CD14-positive monocyte (primary cell): ENCODE data around the gene RNF126. TPM values are rescaled to one million over a fixed set of nuclear protein-coding genes. Genes with fewer than 3 reads are reported as not detected.

ENCODE experiments used
- DNase-seq, 3 donors: peaks; one replicate each; pipeline ENCODE4 v3.0.0-alpha.2; 2011 to 2022
- H2AFZ ChIP-seq: 2 replicates; pipeline ENCODE4 v1.6.0; 2012; ENCODE audit warnings: mild to moderate bottlenecking, low read depth, low read length, inconsistent platforms; ENCODE audit not compliant: insufficient read depth, poor library complexity, severe bottlenecking
- H3K27ac ChIP-seq, 2 donors: 1 replicate in 1 of 2; 2 replicates in 1 of 2; pipeline ENCODE4 v1.5.1; 2012 to 2013; ENCODE audit warnings: low read length in 2 of 2, control low read depth in 1 of 2, inconsistent platforms in 1 of 2, low read depth in 1 of 2, mild to moderate bottlenecking in 1 of 2
- H3K27me3 ChIP-seq, 2 donors: one replicate each; pipeline versions ENCODE4 v1.6.0 to v1.6.1; 2011 to 2013; ENCODE audit warnings: low read length in 2 of 2; ENCODE audit not compliant: control insufficient read depth in 2 of 2, insufficient read depth in 2 of 2
- H3K36me3 ChIP-seq, 2 donors: replicated peaks in 1 of 2; 1 replicate in 1 of 2; 2 replicates in 1 of 2; pipeline versions ENCODE4 v1.5.1 to v1.6.1; 2012 to 2013; ENCODE audit warnings: low read length in 2 of 2, control low read depth in 1 of 2, inconsistent platforms in 1 of 2, mild to moderate bottlenecking in 1 of 2; ENCODE audit not compliant: insufficient read depth in 2 of 2, control insufficient read depth in 1 of 2
- H3K4me1 ChIP-seq, 2 donors: 1 replicate in 1 of 2; 2 replicates in 1 of 2; pipeline versions ENCODE4 v1.5.1 to v1.6.1; 2012 to 2013; ENCODE audit warnings: low read length in 2 of 2, control low read depth in 1 of 2, inconsistent platforms in 1 of 2, mild to moderate bottlenecking in 1 of 2, moderate library complexity in 1 of 2; ENCODE audit not compliant: insufficient read depth in 2 of 2, control insufficient read depth in 1 of 2
- H3K4me2 ChIP-seq: replicated peaks from 2 replicates; pipeline ENCODE3; 2012; ENCODE audit warnings: low read length, moderate library complexity, mild to moderate bottlenecking; ENCODE audit not compliant: poor library complexity, severe bottlenecking; ENCODE audit errors: extremely low read depth
- H3K4me3 ChIP-seq, 3 experiments: fragments of 200-600 bp in 1 of 3; sonication (generic) in 1 of 3; replicated peaks in 1 of 3; 1 replicate in 2 of 3; 2 replicates in 1 of 3; pipeline ENCODE4 v1.5.1; 2011 to 2013; ENCODE audit warnings: low read length in 3 of 3, mild to moderate bottlenecking in 3 of 3, control low read depth in 2 of 3, low read depth in 2 of 3, inconsistent platforms in 1 of 3, moderate library complexity in 1 of 3
- H3K79me2 ChIP-seq: 2 replicates; pipeline ENCODE4 v1.6.0; 2012; ENCODE audit warnings: mild to moderate bottlenecking, control low read depth, inconsistent platforms, low read length, moderate library complexity; ENCODE audit not compliant: insufficient read depth
- H3K9ac ChIP-seq: 2 replicates; pipeline ENCODE4 v1.6.0; 2017; ENCODE audit warnings: low read length, mild to moderate bottlenecking; ENCODE audit not compliant: insufficient read depth, poor library complexity, severe bottlenecking
- H3K9me3 ChIP-seq, 2 donors: replicated peaks in 1 of 2; 1 replicate in 1 of 2; 2 replicates in 1 of 2; pipeline versions ENCODE4 v1.5.1 to v1.6.1; 2012 to 2013; ENCODE audit warnings: low read length in 2 of 2, control low read depth in 1 of 2; ENCODE audit not compliant: control insufficient read depth in 1 of 2, insufficient read depth in 1 of 2
- H4K20me1 ChIP-seq: 2 replicates; pipeline ENCODE4 v1.6.0; 2012; ENCODE audit warnings: mild to moderate bottlenecking, low read length, control low read depth, moderate library complexity; ENCODE audit not compliant: insufficient read depth
- H3K27ac Mint-ChIP-seq, 7 donors: one replicate each; pipeline ENCODE4 v1.8.0; 2020; ENCODE audit warnings: mild to moderate bottlenecking in 7 of 7, mixed read lengths in 7 of 7, moderate library complexity in 6 of 7, inconsistent platforms in 2 of 7
- H3K27me3 Mint-ChIP-seq, 3 donors: one replicate each; pipeline ENCODE4 v1.8.0; 2021 to 2022; ENCODE audit warnings: low read depth in 3 of 3, mild to moderate bottlenecking in 3 of 3, mixed read lengths in 3 of 3, moderate library complexity in 3 of 3, inconsistent platforms in 1 of 3
- H3K36me3 Mint-ChIP-seq, 2 donors: one replicate each; pipeline ENCODE4 v1.8.0; 2020; ENCODE audit warnings: mixed read lengths in 2 of 2, inconsistent platforms in 1 of 2, mild to moderate bottlenecking in 1 of 2
- H3K4me1 Mint-ChIP-seq: one replicate; pipeline ENCODE4 v1.8.0; 2020; ENCODE audit warnings: mild to moderate bottlenecking, mixed read lengths
- H3K4me3 Mint-ChIP-seq, 2 donors: one replicate each; pipeline ENCODE4 v1.8.0; 2020; ENCODE audit warnings: mild to moderate bottlenecking in 2 of 2, mixed read lengths in 2 of 2, moderate library complexity in 1 of 2
- H3K9me3 Mint-ChIP-seq, 7 donors: one replicate each; pipeline ENCODE4 v1.8.0; 2020 to 2022; ENCODE audit warnings: mixed read lengths in 7 of 7, mild to moderate bottlenecking in 6 of 7, moderate library complexity in 6 of 7, inconsistent platforms in 2 of 7
- WGBS: methylation state at CpG from one replicate; pipeline ENCODE4 v1.1.5; 2013; ENCODE audit warnings: missing lambda C conversion rate; ENCODE audit not compliant: insufficient coverage; 5-methylcytosine and 5-hydroxymethylcytosine counted together
- intact Hi-C, 2 donors: fragments of 100-400 bp; cut with micrococcal nuclease; formaldehyde crosslinking; loops; one replicate each; pipeline versions ENCODE4 v1.15.0 to v1.15.1; 2023
- polyA plus RNA-seq, 3 donors: library from polyadenylated mRNA; depleted of rRNA in 1 of 3; unstranded in 2 of 3; stranded (reverse) in 1 of 3; fragments of 300-500 nt in 2 of 3; fragments of >200 nt in 1 of 3; fragmentation: Illumina TruSeq in 2 of 3; gene quantifications; 1 replicate in 2 of 3; 2 replicates in 1 of 3; pipeline ENCODE4 v1.2.3, GENCODE V29; 2012 to 2021
- TF ChIP-seq, protein P1 (sequence below): fragments of 200-600 bp; IDR thresholded peaks from one replicate; pipeline ENCODE4 v1.8.0; 2022; ENCODE audit warnings: antibody characterized with exemption, mild to moderate bottlenecking

The RNF126 gene
- polyA plus RNA-seq, 3 donors: 29.1 to 51.6 (median 31.6) TPM

DNA sequence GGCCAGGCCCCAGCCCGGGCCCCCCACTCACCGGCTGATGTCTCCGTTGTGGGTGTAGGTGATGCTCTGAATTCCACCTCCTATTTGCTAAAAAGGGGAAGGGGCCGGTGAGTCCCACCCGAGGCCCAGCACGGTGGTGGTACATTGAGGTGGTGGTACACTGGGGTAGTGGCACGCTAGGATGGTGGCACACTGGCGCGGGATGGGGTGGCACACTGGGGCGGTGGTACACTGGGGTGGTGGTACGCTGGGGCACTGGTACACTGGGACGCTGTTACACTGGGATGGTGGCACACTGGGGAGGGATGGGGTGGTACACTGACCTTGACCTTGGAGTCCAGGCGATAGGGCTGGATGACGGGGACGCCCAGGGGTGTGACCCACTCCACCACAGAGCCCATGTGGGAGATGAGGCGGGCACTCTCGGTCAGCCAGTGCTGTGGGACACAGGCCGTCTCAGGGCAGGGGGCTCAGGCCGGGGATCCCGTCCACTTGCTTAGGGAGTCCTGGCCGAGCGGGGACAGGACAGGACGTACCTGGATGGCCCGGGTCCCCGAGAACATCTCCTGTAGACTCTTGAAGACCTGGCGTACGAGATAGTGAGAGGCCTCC is 44.2 kb downstream of the RNF126 start:
- Histone ChIP-seq H3K36me3 (peaks cover 41 to 50% of the 10 kb centered on the region in 2 donors), H3K79me2 (no peaks in the 10 kb centered on the region)
- intact Hi-C loops: no loop called here

DNA sequence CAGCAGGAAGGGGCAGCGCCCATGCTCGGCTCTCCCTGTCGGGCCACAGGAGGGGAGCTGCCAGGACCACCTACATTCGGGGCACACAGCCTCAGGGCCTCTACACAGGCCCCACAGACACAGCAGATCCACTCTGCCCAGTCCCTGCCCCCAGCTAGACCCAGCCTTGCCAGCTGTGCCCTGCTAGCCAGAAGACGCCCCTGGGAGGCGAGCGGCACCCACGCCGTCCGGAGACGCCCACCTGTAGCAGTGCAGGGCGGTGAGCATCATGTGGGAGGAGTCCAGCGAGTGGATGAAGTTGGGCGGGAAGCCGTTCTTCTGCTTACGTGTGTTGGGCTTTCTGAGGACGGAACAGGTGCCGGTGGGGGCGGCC is 44.8 kb downstream of the RNF126 start:
- Mint-ChIP-seq H3K4me3 (no peak overlapping the region), H3K4me1 (peaks cover 4% of the 10 kb centered on the region), H3K27ac (no peak overlapping the region), H3K36me3 (peaks cover 30 to 39% of the 10 kb centered on the region in 2 donors), H3K27me3 (peaks cover 14 to 26% (median 16%) of the 10 kb centered on the region in 3 donors), H3K9me3 (peaks cover 0 to 19% (median under 1%) of the 10 kb centered on the region in 7 donors)
- 92% methylated on average over 10 of the region's 19 CpGs for WGBS
- Histone ChIP-seq H4K20me1 (no peaks in the 10 kb centered on the region), H3K27me3 (peaks cover 0 to 17% of the 10 kb centered on the region in 2 donors), H3K36me3 (peaks cover 36 to 44% of the 10 kb centered on the region in 2 donors), H3K9me3 (no peaks in the 10 kb centered on the region), H2AFZ (no peak overlapping the region), H3K9ac (no peak overlapping the region), H3K79me2 (no peaks in the 10 kb centered on the region), H3K4me1 (peaks cover 0 to 4% of the 10 kb centered on the region in 2 donors), H3K27ac (no peak overlapping the region), H3K4me3 (no peak overlapping the region), H3K4me2 (no peak overlapping the region)
- intact Hi-C loops: no loop called here
- no peak for DNase-seq
- TF ChIP-seq, protein P1, sequence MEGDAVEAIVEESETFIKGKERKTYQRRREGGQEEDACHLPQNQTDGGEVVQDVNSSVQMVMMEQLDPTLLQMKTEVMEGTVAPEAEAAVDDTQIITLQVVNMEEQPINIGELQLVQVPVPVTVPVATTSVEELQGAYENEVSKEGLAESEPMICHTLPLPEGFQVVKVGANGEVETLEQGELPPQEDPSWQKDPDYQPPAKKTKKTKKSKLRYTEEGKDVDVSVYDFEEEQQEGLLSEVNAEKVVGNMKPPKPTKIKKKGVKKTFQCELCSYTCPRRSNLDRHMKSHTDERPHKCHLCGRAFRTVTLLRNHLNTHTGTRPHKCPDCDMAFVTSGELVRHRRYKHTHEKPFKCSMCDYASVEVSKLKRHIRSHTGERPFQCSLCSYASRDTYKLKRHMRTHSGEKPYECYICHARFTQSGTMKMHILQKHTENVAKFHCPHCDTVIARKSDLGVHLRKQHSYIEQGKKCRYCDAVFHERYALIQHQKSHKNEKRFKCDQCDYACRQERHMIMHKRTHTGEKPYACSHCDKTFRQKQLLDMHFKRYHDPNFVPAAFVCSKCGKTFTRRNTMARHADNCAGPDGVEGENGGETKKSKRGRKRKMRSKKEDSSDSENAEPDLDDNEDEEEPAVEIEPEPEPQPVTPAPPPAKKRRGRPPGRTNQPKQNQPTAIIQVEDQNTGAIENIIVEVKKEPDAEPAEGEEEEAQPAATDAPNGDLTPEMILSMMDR: no peak

More for the DNA sequence above, 44.2 kb downstream of the RNF126 start:
- Mint-ChIP-seq H3K27ac (no peak overlapping the region), H3K4me1 (peaks cover 4% of the 10 kb centered on the region), H3K36me3 (peaks cover 36 to 45% of the 10 kb centered on the region in 2 donors), H3K27me3 (peaks cover 13 to 25% (median 16%) of the 10 kb centered on the region in 3 donors), H3K9me3 (peaks cover 0 to 19% (median 0%) of the 10 kb centered on the region in 7 donors), H3K4me3 (no peak overlapping the region)
- no peak overlapping the region for H3K4me2 ChIP-seq
- TF ChIP-seq, protein P1: no peak
- H4K20me1 ChIP-seq: no peaks in the 10 kb centered on the region
- no peak overlapping the region for H3K4me3 ChIP-seq
- peaks cover 0 to 4% of the 10 kb centered on the region in 2 donors for H3K4me1 ChIP-seq
- 98% methylated on average over 23 of the region's 27 CpGs for WGBS
- H3K9me3 ChIP-seq: no peaks in the 10 kb centered on the region
- H3K27me3 ChIP-seq: peaks cover 0 to 17% of the 10 kb centered on the region in 2 donors
- no peak overlapping the region for H3K27ac ChIP-seq
- no peak overlapping the region for H2AFZ ChIP-seq
- H3K9ac ChIP-seq: no peak overlapping the region
- DNase-seq: no peak
